Hepatocyte (in vitro differentiated cells): ENCODE measurements around the gene ROBO1. TPM values are rescaled to one million over a fixed set of nuclear protein-coding genes. Genes with fewer than 3 reads are reported as not detected.

ENCODE experiments used
- DNase-seq: peaks from one replicate; pipeline ENCODE4 v3.0.0-alpha.2; 2016; ENCODE audit warnings: low spot score
- H2AFZ ChIP-seq: fragments of 200-600 bp; sonication (generic); 2 replicates; pipeline ENCODE4 v1.6.0; 2016; ENCODE audit warnings: antibody characterized with exemption, mild to moderate bottlenecking
- H3K27ac ChIP-seq: fragments of 200-600 bp; sonication (generic); 2 replicates; pipeline ENCODE4 v1.5.1; 2016; ENCODE audit warnings: mild to moderate bottlenecking
- H3K27me3 ChIP-seq: fragments of 200-600 bp; sonication (generic); 2 replicates; pipeline ENCODE4 v1.6.1; 2016
- H3K36me3 ChIP-seq: fragments of 200-600 bp; sonication (generic); replicated peaks from 2 replicates; pipeline ENCODE4 v1.5.1; 2016; ENCODE audit warnings: low read depth; ENCODE audit not compliant: insufficient read depth
- H3K4me1 ChIP-seq: fragments of 200-600 bp; sonication (generic); 2 replicates; pipeline ENCODE4 v1.5.1; 2016; ENCODE audit warnings: mild to moderate bottlenecking, moderate library complexity; ENCODE audit not compliant: insufficient read depth
- H3K4me2 ChIP-seq: fragments of 200-600 bp; sonication (generic); 2 replicates; pipeline ENCODE4 v1.6.0; 2016
- H3K4me3 ChIP-seq: fragments of 200-600 bp; sonication (generic); 2 replicates; pipeline ENCODE4 v1.5.1; 2016; ENCODE audit warnings: mild to moderate bottlenecking
- H3K79me2 ChIP-seq: fragments of 200-600 bp; sonication (generic); 2 replicates; pipeline ENCODE4 v1.6.0; 2017; ENCODE audit warnings: mild to moderate bottlenecking
- H3K9me2 ChIP-seq: fragments of 200-600 bp; sonication (generic); replicated peaks from 2 replicates; pipeline ENCODE4 v1.6.0; 2017; ENCODE audit warnings: mild to moderate bottlenecking; ENCODE audit not compliant: insufficient read depth
- H3K9me3 ChIP-seq: fragments of 200-600 bp; sonication (generic); 2 replicates; pipeline ENCODE4 v1.5.1; 2016; ENCODE audit warnings: low read depth, mild to moderate bottlenecking
- H4K20me1 ChIP-seq: fragments of 200-600 bp; sonication (generic); 2 replicates; pipeline ENCODE4 v1.6.0; 2016; ENCODE audit warnings: mild to moderate bottlenecking; ENCODE audit not compliant: insufficient read depth, poor library complexity, severe bottlenecking
- EZH2 ChIP-seq: fragments of 200-600 bp; sonication (generic); IDR thresholded peaks from 2 replicates; pipeline ENCODE4 v1.6.1; 2016; ENCODE audit warnings: antibody characterized with exemption, mild to moderate bottlenecking, borderline replicate concordance
- EZH2phosphoT487 ChIP-seq: fragments of 200-600 bp; sonication (generic); IDR thresholded peaks from one replicate; pipeline ENCODE4 v1.6.1; 2018; ENCODE audit warnings: antibody characterized with exemption, mild to moderate bottlenecking, low read depth, moderate library complexity; ENCODE audit not compliant: unreplicated experiment, severe bottlenecking
- WGBS: methylation state at CpG from one replicate; pipeline ENCODE4 v1.1.6; 2016; ENCODE audit warnings: low lambda C conversion rate; ENCODE audit errors: missing lambda C conversion rate; 5-methylcytosine and 5-hydroxymethylcytosine counted together
- polyA plus RNA-seq: library from polyadenylated mRNA; unstranded; fragments of >200 nt; fragmentation: Nextera tagmentation; extraction: Ambion mirVana; gene quantifications from 2 replicates; pipeline ENCODE4 v1.2.1, GENCODE V29; 2016
- total RNA-seq: library from RNA; depleted of rRNA; stranded (reverse); fragments of >200 nt; gene quantifications from 2 replicates; pipeline ENCODE4 v1.2.3, GENCODE V29; 2014
- TF ChIP-seq, protein P1 (sequence below): fragments of 200-600 bp; sonication (generic); IDR thresholded peaks from 2 replicates; pipeline ENCODE4 v1.5.1; 2016; ENCODE audit warnings: antibody characterized with exemption, mild to moderate bottlenecking; ENCODE audit not compliant: poor library complexity

Gene ROBO1
- total and polyA plus RNA-seq, 2 experiments from 2014 or later = 13.6 to 44.3 TPM

- 88% methylated on average over 8 of the region's 8 CpGs for WGBS
- Histone ChIP-seq H3K4me3 (no peak overlapping the region), H2AFZ (no peak overlapping the region), H3K9me3 (no peaks in the 10 kb centered on the region), H4K20me1 (no peaks in the 10 kb centered on the region), H3K27ac (no peak overlapping the region), H3K36me3 (no peaks in the 10 kb centered on the region), H3K9me2 (no peaks in the 10 kb centered on the region), H3K4me2 (no peak overlapping the region), H3K27me3 (no peaks in the 10 kb centered on the region), H3K79me2 (no peaks in the 10 kb centered on the region), H3K4me1 (no peaks in the 10 kb centered on the region)
- no peak for DNase-seq
- TF ChIP-seq EZH2 (no peak), EZH2phosphoT487 (no peak)
- TF ChIP-seq, protein P1, sequence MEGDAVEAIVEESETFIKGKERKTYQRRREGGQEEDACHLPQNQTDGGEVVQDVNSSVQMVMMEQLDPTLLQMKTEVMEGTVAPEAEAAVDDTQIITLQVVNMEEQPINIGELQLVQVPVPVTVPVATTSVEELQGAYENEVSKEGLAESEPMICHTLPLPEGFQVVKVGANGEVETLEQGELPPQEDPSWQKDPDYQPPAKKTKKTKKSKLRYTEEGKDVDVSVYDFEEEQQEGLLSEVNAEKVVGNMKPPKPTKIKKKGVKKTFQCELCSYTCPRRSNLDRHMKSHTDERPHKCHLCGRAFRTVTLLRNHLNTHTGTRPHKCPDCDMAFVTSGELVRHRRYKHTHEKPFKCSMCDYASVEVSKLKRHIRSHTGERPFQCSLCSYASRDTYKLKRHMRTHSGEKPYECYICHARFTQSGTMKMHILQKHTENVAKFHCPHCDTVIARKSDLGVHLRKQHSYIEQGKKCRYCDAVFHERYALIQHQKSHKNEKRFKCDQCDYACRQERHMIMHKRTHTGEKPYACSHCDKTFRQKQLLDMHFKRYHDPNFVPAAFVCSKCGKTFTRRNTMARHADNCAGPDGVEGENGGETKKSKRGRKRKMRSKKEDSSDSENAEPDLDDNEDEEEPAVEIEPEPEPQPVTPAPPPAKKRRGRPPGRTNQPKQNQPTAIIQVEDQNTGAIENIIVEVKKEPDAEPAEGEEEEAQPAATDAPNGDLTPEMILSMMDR = no peak
Observed at GRCh38 chr3:79490165-79491028, 277.4 kb downstream of the ROBO1 start.

- 93% methylated on average over 2 of the region's 2 CpGs for WGBS
Observed at GRCh38 chr3:79488407-79488806, 279.4 kb downstream of the ROBO1 start.

GRCh38 chr3:79480746-79481145, 287.1 kb downstream of the ROBO1 start:
- no peak for DNase-seq
- Histone ChIP-seq H3K9me3 (no peaks in the 10 kb centered on the region), H3K4me1 (no peaks in the 10 kb centered on the region), H3K4me2 (no peak overlapping the region), H3K36me3 (no peaks in the 10 kb centered on the region), H3K79me2 (no peaks in the 10 kb centered on the region), H3K27ac (no peak overlapping the region), H3K27me3 (no peaks in the 10 kb centered on the region), H3K9me2 (no peaks in the 10 kb centered on the region), H4K20me1 (no peaks in the 10 kb centered on the region), H3K4me3 (no peak overlapping the region), H2AFZ (no peak overlapping the region)
- TF ChIP-seq EZH2 (no peak), EZH2phosphoT487 (no peak)
- 79% methylated on average over 1 of the region's 1 CpG for WGBS

More at GRCh38 chr3:79488407-79488806, 279.4 kb downstream of the ROBO1 start:
- Histone ChIP-seq H3K9me2 (no peaks in the 10 kb centered on the region), H3K4me3 (no peak overlapping the region), H3K79me2 (no peaks in the 10 kb centered on the region), H3K36me3 (no peaks in the 10 kb centered on the region), H4K20me1 (no peaks in the 10 kb centered on the region), H3K9me3 (no peaks in the 10 kb centered on the region), H2AFZ (no peak overlapping the region), H3K4me2 (no peak overlapping the region), H3K27ac (no peak overlapping the region), H3K27me3 (no peaks in the 10 kb centered on the region), H3K4me1 (no peaks in the 10 kb centered on the region)
- no peak for DNase-seq
- TF ChIP-seq EZH2 = no peak
- TF ChIP-seq, protein P1 = no peak

- Histone ChIP-seq H3K4me2 (no peak overlapping the region), H3K27me3 (no peaks in the 10 kb centered on the region), H3K9me2 (no peaks in the 10 kb centered on the region), H3K4me1 (no peaks in the 10 kb centered on the region), H3K9me3 (no peaks in the 10 kb centered on the region), H3K4me3 (no peak overlapping the region), H3K36me3 (no peaks in the 10 kb centered on the region), H3K79me2 (no peaks in the 10 kb centered on the region), H3K27ac (no peak overlapping the region), H2AFZ (no peak overlapping the region), H4K20me1 (no peaks in the 10 kb centered on the region)
- 87% methylated on average over 1 of the region's 1 CpG for WGBS
- TF ChIP-seq EZH2phosphoT487 (no peak), EZH2 (no peak)
- TF ChIP-seq, protein P1 = no peak
- no peak for DNase-seq
Observed at GRCh38 chr3:79478620-79479019, 289.2 kb downstream of the ROBO1 start.
